Endothelial cell (in vitro differentiated cells): ENCODE data around the gene KIF3A. TPM values are rescaled to one million over a fixed set of nuclear protein-coding genes. Genes with fewer than 3 reads are reported as not detected.

Source experiments
- DNase-seq: peaks from one replicate; pipeline ENCODE4 v3.0.0; 2021; ENCODE audit warnings: low spot score
- H3K27ac Mint-ChIP-seq: one replicate; pipeline ENCODE4 v1.8.0; 2021; ENCODE audit warnings: mixed read lengths, inconsistent platforms; ENCODE audit not compliant: unreplicated experiment
- H3K27me3 Mint-ChIP-seq: one replicate; pipeline ENCODE4 v1.8.0; 2021; ENCODE audit warnings: mild to moderate bottlenecking, moderate library complexity, mixed read lengths, inconsistent platforms; ENCODE audit not compliant: unreplicated experiment
- H3K36me3 Mint-ChIP-seq: one replicate; pipeline ENCODE4 v1.8.0; 2021; ENCODE audit warnings: mild to moderate bottlenecking, low read depth, mixed read lengths, inconsistent platforms; ENCODE audit not compliant: unreplicated experiment
- H3K4me1 Mint-ChIP-seq: one replicate; pipeline ENCODE4 v1.8.0; 2021; ENCODE audit warnings: mild to moderate bottlenecking, mixed read lengths, inconsistent platforms; ENCODE audit not compliant: unreplicated experiment
- H3K4me3 Mint-ChIP-seq: one replicate; pipeline ENCODE4 v1.8.0; 2021; ENCODE audit warnings: mild to moderate bottlenecking, mixed read lengths, inconsistent platforms; ENCODE audit not compliant: unreplicated experiment
- H3K9me3 Mint-ChIP-seq: one replicate; pipeline ENCODE4 v1.8.0; 2021; ENCODE audit warnings: mixed read lengths, inconsistent platforms; ENCODE audit not compliant: unreplicated experiment
- total RNA-seq: library from RNA; stranded (reverse); fragmentation: NEBNext Ultra II Directional; extraction: Animal tissue kit (Norgen Biotek cat#: 25700); gene quantifications from one replicate; pipeline ENCODE4 v1.2.1, GENCODE V29; 2021; ENCODE audit not compliant: unreplicated experiment
- TF ChIP-seq, protein P1 (sequence below): fragments of 200-600 bp; sonication (generic); IDR thresholded peaks from one replicate; pipeline ENCODE4 v1.5.0; 2021; ENCODE audit warnings: antibody characterized with exemption; ENCODE audit not compliant: unreplicated experiment

The KIF3A gene
- total RNA-seq, 1 donor from 2014 or later, result 11.5 TPM

DNA sequence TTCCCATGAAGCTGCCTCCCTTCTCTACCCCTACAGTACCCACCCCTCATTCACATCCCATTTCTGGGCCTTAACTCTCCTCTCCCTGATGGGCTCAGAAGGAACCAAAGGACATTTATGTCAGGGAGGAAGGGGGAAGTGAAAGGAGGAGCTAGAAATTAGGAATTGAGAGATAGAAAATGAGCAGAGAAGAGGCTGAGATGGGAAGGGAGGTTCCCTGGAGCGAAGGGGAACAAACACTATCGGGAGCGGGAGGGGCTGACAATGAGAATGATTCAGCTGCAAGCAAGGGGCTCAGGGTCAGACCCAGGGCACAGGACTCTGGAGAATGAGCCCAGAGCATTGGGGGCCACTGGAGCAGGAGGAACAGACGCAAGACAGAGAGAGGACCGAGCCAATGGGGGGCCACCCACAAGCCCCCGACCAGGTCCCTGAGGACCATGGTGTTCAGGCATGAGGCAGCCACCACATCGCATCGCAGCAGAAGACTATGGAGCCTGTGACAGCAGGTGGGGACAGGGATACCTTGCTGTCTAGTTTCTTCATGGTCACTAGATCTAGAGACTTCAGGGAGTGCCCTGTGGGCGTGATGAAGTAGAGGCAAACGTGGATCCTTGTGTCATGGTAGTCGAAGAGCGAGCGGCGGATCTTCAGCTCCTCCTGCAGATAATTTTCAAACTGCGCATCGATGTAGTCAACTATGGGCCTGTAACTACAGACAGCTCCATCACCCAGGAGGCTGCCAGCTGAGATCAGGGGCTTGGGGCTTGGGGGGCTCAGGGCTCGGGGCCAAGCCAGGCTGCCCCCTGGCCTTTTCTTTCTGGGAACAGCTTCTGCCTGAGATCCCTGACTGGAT lies 26.1 kb upstream of the KIF3A start:
- Mint-ChIP-seq H3K4me1 (peaks cover 12% of the 10 kb centered on the region), H3K27ac (no peak overlapping the region), H3K27me3 (peaks cover 8% of the 10 kb centered on the region), H3K36me3 (peaks cover 28% of the 10 kb centered on the region), H3K4me3 (peak overlapping the region; percentile 68), H3K9me3 (no peaks in the 10 kb centered on the region)
- no peak for DNase-seq
- TF ChIP-seq, protein P1, sequence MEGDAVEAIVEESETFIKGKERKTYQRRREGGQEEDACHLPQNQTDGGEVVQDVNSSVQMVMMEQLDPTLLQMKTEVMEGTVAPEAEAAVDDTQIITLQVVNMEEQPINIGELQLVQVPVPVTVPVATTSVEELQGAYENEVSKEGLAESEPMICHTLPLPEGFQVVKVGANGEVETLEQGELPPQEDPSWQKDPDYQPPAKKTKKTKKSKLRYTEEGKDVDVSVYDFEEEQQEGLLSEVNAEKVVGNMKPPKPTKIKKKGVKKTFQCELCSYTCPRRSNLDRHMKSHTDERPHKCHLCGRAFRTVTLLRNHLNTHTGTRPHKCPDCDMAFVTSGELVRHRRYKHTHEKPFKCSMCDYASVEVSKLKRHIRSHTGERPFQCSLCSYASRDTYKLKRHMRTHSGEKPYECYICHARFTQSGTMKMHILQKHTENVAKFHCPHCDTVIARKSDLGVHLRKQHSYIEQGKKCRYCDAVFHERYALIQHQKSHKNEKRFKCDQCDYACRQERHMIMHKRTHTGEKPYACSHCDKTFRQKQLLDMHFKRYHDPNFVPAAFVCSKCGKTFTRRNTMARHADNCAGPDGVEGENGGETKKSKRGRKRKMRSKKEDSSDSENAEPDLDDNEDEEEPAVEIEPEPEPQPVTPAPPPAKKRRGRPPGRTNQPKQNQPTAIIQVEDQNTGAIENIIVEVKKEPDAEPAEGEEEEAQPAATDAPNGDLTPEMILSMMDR, result no peak

DNA sequence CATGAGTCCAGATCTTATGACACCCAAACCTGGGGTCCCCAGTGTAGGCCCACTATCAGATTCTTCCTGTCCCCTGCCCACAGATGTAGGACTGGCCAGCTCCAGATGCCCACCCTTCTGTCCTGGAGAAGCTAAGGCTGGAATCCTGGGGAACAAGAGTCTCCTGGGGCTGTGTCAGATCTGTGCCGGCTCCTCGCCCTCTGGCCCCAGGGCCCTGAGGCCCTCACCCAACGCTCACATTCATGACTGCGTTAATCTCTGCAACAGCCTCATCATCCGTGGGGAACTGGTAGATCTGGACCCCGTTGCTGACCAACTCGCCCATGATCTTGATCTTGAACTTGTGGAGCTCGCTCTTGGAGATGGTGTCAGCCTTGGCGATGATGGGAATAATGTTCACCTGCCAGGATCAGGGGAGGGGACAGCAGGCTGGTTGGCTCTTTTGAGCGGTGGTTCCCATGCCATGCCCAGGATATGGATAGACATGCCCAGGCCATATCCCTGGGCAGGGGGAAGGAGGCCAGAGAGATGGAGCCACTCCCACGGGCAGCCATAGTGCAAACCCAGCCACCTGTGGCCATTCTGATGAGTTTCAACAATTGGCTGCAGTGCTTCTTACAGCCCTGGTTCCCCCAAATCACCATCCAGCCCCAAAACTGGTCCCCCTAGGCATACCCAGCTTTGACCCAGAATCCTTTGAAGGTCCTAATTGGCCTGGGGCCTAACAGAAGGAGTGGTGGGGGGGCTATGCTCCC lies 25.1 kb upstream of the KIF3A start:
- no peak overlapping the region for H3K27ac Mint-ChIP-seq
- H3K4me3 Mint-ChIP-seq, result no peak overlapping the region
- peaks cover 28% of the 10 kb centered on the region for H3K36me3 Mint-ChIP-seq
- H3K27me3 Mint-ChIP-seq, result peaks cover 7% of the 10 kb centered on the region
- H3K9me3 Mint-ChIP-seq, result no peaks in the 10 kb centered on the region
- TF ChIP-seq, protein P1, result no peak
- H3K4me1 Mint-ChIP-seq, result peaks cover 5% of the 10 kb centered on the region
- DNase-seq, result no peak

DNA sequence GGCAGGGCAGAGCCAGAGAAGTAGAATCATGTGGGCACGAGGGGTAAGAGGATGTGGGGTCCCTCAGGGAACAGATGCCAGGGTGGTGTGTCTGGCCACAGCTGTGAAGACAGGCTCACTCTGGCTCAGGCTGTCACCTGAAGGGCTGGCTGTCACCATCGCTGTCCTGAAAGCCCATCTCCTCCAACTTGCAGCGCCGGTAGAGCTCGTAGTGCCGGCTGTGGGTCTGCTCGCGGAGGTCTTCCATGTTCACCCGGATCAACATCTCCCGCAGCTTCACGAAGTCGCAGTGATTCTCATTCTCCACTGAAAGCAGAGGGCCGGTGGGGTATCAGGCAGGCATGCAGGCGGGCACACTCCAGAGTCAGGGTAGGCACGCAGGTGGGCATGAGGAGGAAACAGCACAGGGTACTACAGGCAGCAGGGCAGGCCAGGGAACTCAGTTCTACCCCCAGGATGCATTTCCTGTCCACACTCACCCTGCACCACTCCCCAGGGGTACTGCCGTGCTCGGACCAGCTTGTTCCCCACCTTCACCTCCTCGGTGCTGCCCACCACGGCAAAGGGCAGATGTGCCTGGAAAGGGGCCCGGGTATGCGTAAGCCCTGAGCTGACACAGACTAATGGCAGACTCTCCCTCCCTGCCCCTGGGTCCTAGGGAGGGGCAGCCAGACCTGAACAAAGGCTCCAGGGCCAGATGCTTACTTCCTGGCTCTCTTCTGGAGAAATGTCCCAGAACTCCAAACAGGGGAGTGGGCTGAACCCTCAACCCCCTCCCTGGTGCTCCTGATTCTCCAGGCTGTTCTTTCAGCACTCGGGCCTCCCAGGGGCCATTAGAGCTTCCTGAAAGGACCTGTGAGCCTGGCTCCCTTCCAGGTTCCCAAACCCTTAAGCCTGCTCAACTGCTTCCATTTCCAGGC lies 24.2 kb upstream of the KIF3A start:
- DNase-seq, result no peak
- Mint-ChIP-seq H3K4me1 (no peaks in the 10 kb centered on the region), H3K27ac (no peak overlapping the region), H3K27me3 (peaks cover 6% of the 10 kb centered on the region), H3K4me3 (peak overlapping the region; percentile 56), H3K9me3 (no peaks in the 10 kb centered on the region), H3K36me3 (peaks cover 20% of the 10 kb centered on the region)
- TF ChIP-seq, protein P1, result no peak

DNA sequence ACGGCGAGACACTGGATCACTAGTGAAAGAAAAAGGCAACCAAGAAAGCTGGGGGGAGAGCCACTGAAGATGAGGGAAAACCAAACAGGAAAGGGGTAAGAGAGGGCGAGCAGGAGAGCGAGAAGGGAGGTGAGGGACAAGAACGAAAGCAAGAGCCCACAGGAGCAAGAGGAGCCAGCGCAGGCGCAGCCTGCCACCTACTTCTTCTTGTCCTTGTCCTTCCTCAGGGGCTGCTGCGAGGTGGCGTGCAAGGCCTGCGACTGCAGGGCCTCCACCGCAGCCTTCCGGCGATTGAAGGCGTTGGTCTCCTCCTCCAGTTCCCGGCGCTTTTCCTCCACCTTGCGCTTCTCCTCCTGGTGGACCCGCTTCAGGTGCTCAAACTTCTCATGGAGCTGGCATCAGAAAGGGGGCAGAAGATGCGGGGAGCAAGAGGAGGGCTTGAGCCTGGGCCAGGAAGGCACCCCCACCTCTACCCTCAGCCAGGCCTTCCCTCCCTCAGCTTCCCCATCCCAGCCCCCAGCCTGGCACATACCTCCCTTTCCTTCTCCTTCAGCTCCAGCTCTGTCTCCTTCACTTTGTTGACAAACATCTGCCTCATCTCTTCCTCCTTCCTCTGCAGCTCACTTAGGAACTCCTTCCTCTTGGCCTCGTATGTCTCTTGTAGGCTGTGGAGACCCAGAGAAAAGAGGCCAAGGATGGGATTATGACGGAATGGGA lies 23.4 kb upstream of the KIF3A start:
- Mint-ChIP-seq H3K9me3 (no peaks in the 10 kb centered on the region), H3K27me3 (peaks cover 6% of the 10 kb centered on the region), H3K4me1 (no peaks in the 10 kb centered on the region), H3K27ac (no peak overlapping the region), H3K4me3 (peak overlapping the region; percentile 56), H3K36me3 (peaks cover 20% of the 10 kb centered on the region)
- no peak for DNase-seq
- TF ChIP-seq, protein P1, result no peak
